SK-N-SH (cell line): ENCODE results near the gene EXOC4.

Experiments used
- CTCF ChIP-seq: fragments of 200-600 bp; sonication (generic); IDR thresholded peaks from 2 replicates; pipeline ENCODE4 v1.6.1; 2017; ENCODE audit warnings: antibody characterized with exemption, mild to moderate bottlenecking, moderate library complexity
- ELF1 ChIP-seq: IDR thresholded peaks from 2 replicates; pipeline ENCODE4 v1.4.0; 2012
- EZH2phosphoT487 ChIP-seq: fragments of 200-600 bp; sonication (generic); IDR thresholded peaks from 2 replicates; pipeline ENCODE4 v1.6.1; 2017; ENCODE audit warnings: low read depth, mixed run types, mild to moderate bottlenecking, antibody characterized with exemption, moderate library complexity, borderline replicate concordance
- NFIC ChIP-seq: IDR thresholded peaks from 2 replicates; pipeline ENCODE4 v1.4.0; 2012; ENCODE audit warnings: borderline replicate concordance
- POLR2AphosphoS5 ChIP-seq: IDR thresholded peaks from 2 replicates; pipeline ENCODE4 v1.6.1; 2012; ENCODE audit warnings: low read depth, low read length
- RAD21 ChIP-seq: IDR thresholded peaks from 2 replicates; pipeline ENCODE4 v1.6.1; 2012; ENCODE audit warnings: mild to moderate bottlenecking, low read length
- TAF1 ChIP-seq: IDR thresholded peaks from 2 replicates; pipeline ENCODE4 v1.6.1; 2012; ENCODE audit warnings: low read depth, mild to moderate bottlenecking, low read length, moderate library complexity, borderline replicate concordance
- TEAD4 ChIP-seq: IDR thresholded peaks from 2 replicates; pipeline ENCODE4 v1.4.0; 2012; ENCODE audit warnings: mild to moderate bottlenecking, borderline replicate concordance; ENCODE audit not compliant: insufficient read depth
- USF1 ChIP-seq: IDR thresholded peaks from 2 replicates; pipeline ENCODE4 v1.4.0; 2012; ENCODE audit warnings: low read depth, borderline replicate concordance
- USF2 ChIP-seq: fragments of 150-350 bp; IDR thresholded peaks from 2 replicates; pipeline ENCODE4 v1.6.1; 2017; ENCODE audit warnings: antibody characterized with exemption, low read length, low read depth, borderline replicate concordance
- YY1 ChIP-seq: IDR thresholded peaks from 2 replicates; pipeline ENCODE4 v1.4.0; 2012; ENCODE audit warnings: low read depth, mild to moderate bottlenecking
- ZBTB33 ChIP-seq: IDR thresholded peaks from 2 replicates; pipeline ENCODE4 v1.4.0; 2012; ENCODE audit warnings: low read depth, borderline replicate concordance

GRCh38 chr7:133556553-133556952 is 303.7 kb downstream of the EXOC4 start:
- TF ChIP-seq CTCF (no peak), POLR2AphosphoS5 (no peak), USF1 (no peak), USF2 (no peak), EZH2phosphoT487 (no peak), YY1 (no peak), ZBTB33 (no peak), NFIC (no peak), ELF1 (no peak), RAD21 (no peak; the same call in 1 of the 2 replicates), TEAD4 (no peak), TAF1 (no peak)
